ENCODE measurements around the gene FRMD4A.

FRMD4A gene

GRCh38 chr10:14052931-14053330 lies 277.8 kb downstream of the FRMD4A start:
- H3K4me3 ChIP-seq (replicated peaks; ENCODE audit: insufficient read depth, low read length), result no peak overlapping the region
- TF ChIP-seq CTCF (IDR thresholded peaks at IDR 0.05; ENCODE audit: insufficient read depth, low read length) (no peak), REST (IDR thresholded peaks at IDR 0.05; ENCODE audit: insufficient replicate concordance, low read depth) (no peak), GABPA (IDR thresholded peaks at IDR 0.05; ENCODE audit: low read depth) (no peak), SPI1 (IDR thresholded peaks at IDR 0.05; ENCODE audit: borderline replicate concordance, low read depth) (no peak), POLR2AphosphoS5 (IDR thresholded peaks at IDR 0.05; ENCODE audit: low read depth) (no peak)
- H3K27me3 ChIP-seq (ENCODE audit: insufficient read depth, poor library complexity, severe bottlenecking), result no peaks in the 10 kb centered on the region
- DNase-seq (ENCODE audit: low read depth in 1 of 2, low spot score in 1 of 2), result no peak
- no peak overlapping the region for H3K27ac ChIP-seq (replicated peaks)

- Histone ChIP-seq H3K27me3 (ENCODE audit: insufficient read depth, poor library complexity, severe bottlenecking) (no peaks in the 10 kb centered on the region), H3K4me3 (replicated peaks; ENCODE audit: insufficient read depth, low read length) (no peak overlapping the region), H3K27ac (replicated peaks) (no peak overlapping the region)
- TF ChIP-seq REST (IDR thresholded peaks at IDR 0.05; ENCODE audit: insufficient replicate concordance, low read depth) (no peak), POLR2AphosphoS5 (IDR thresholded peaks at IDR 0.05; ENCODE audit: low read depth) (no peak), GABPA (IDR thresholded peaks at IDR 0.05; ENCODE audit: low read depth) (no peak), CTCF (IDR thresholded peaks at IDR 0.05; ENCODE audit: insufficient read depth, low read length) (no peak), SPI1 (IDR thresholded peaks at IDR 0.05; ENCODE audit: borderline replicate concordance, low read depth) (no peak)
- DNase-seq (ENCODE audit: low read depth in 1 of 2, low spot score in 1 of 2), result no peak
These were observed 280.1 kb downstream of the FRMD4A start for GRCh38 chr10:14050598-14050997.

GRCh38 chr10:14048930-14049613 lies 281.7 kb downstream of the FRMD4A start:
- no peak overlapping the region for H3K27ac ChIP-seq (replicated peaks)
- no peak overlapping the region for H3K4me3 ChIP-seq (replicated peaks; ENCODE audit: insufficient read depth, low read length)
- no peak for DNase-seq (ENCODE audit: low read depth in 1 of 2, low spot score in 1 of 2)
- TF ChIP-seq CTCF (IDR thresholded peaks at IDR 0.05; ENCODE audit: insufficient read depth, low read length), result no peak
- TF ChIP-seq POLR2AphosphoS5 (IDR thresholded peaks at IDR 0.05; ENCODE audit: low read depth), result no peak
- no peak for TF ChIP-seq GABPA (IDR thresholded peaks at IDR 0.05; ENCODE audit: low read depth)
- TF ChIP-seq SPI1 (IDR thresholded peaks at IDR 0.05; ENCODE audit: borderline replicate concordance, low read depth), result no peak
- TF ChIP-seq REST (IDR thresholded peaks at IDR 0.05; ENCODE audit: insufficient replicate concordance, low read depth), result no peak
- H3K27me3 ChIP-seq (ENCODE audit: insufficient read depth, poor library complexity, severe bottlenecking), result no peaks in the 10 kb centered on the region

Data from HL-60 (cell line).